Stimulated activated CD4-positive, alpha-beta T cell treated with anti-CD3 and anti-CD28 coated beads, TNF-alpha, amount 100 ng/mL, for 48 hours (primary cell): ENCODE measurements around the gene ALX1.

ENCODE experiments used
- DNase-seq, 3 donors: peaks; one replicate each; pipeline ENCODE4 v3.0.0-alpha.2; 2020; ENCODE audit warnings: low read depth in 3 of 3

ALX1 gene

DNA sequence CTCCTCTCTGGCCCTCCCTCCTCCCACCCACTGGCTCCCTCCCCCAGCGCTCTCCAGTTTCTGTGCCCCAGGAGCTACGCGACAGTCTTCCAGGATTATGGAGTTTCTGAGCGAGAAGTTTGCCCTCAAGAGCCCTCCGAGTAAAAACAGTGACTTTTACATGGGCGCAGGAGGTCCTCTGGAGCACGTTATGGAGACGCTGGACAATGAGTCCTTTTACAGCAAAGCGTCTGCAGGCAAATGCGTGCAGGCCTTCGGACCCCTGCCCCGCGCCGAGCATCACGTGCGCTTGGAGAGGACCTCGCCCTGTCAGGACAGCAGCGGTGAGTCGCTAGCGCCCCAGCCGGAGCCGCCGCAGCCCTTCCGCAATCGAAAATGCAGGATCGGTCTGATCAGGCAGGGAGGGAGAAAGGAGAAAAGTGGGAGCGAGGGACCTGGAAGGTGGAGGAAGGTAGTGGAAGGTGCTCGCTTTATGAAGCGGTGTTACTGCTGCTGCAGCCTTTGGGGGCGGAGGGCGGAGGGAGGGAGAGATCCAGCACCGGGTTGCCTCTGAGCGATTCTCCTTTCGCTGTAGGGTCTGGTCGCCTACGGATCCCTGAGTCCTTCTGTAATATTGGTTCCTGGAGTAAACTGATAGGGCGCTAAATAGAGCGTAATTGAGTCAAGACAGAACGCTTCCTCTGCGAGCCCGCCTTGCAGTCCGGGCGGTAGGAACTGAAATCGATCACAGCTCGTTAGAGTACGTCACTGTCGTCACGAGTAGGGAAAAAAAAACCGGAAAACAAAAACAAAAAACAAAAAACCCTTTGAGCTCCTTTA, at the start of gene ALX1:
Gene ALX1, plus strand, starts transcription at position 56 of the 819 bp plus-strand sequence. Its CDS starts 42 bp downstream, at position 98.
- no peak for DNase-seq

DNA sequence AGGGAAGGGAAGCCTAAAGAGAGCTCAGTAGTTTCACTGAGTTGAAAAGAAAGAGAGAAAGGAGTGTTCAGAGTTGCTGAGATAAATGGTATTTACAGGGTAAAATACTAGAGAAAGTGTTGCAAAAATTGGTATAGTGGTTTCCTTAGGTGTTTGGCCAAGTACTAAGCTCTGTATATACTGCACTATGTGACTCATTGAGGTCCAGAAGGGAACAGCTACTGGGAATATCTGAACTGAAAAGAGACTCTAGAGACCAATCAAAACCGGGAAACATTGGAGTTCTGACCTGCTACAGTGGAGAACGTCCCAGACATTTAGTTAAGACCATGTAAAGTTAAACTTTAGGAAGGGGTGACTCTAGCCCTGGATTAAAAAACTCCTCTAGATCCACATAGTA, 42.7 kb upstream of the ALX1 start:
- DNase-seq: no peak

DNA sequence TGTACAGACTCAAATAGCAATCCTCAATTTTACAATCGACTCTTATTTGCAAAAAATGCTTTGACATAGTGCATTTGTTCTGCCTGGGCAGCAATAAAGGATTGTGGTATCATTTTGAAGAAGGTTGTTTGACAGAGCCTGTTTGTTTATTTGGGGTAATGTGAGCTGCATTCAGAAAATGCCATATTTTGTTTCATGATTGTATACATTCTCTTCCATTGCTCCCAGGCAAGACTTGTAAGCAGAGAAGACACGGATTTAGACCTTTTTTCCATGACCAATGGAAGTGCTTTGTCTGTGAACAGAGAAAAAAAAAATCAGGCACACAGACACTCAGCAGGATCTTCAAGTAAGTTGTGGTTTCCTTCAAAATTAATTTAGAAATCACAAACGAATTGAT, 35.5 kb upstream of the ALX1 start:
- DNase-seq: no peak

DNA sequence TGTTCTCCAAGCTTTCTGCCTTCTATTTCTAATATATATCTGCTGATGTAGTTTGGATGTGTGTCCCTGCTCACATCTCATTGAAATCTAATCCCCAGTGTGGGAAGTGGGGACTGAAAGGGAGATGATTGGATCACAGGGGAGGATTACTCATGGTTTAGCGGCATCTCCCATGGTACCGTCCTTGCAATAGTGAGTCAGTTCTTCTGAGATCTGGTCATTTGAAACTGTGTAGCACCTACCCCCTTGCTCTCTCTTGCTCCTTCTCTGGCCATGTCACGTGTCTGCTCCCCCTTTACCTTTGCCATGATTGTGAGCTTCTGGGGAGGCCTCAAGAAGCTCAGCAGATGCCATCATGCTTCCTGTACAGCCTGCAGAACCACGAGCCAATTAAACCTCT, 26.2 kb upstream of the ALX1 start:
- DNase-seq: no peak

DNA sequence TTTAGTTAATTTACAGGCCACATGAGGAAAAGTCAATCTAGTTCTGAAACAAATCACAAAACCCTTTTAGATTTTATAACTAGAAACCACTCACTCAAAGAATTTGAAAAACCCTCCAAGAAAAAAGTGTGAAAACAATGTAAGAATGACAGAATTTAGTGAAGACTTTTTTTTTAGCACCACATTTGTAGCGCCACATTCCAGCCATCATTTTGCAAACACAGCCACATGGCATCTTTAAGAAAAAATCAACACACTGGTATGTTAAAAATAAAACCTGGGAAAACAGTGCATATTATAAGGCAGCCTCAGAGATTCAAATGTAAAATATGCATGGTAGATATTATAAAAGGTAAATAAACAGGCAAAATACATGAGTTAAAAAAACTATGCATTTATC, 22.3 kb upstream of the ALX1 start:
- DNase-seq: no peak

DNA sequence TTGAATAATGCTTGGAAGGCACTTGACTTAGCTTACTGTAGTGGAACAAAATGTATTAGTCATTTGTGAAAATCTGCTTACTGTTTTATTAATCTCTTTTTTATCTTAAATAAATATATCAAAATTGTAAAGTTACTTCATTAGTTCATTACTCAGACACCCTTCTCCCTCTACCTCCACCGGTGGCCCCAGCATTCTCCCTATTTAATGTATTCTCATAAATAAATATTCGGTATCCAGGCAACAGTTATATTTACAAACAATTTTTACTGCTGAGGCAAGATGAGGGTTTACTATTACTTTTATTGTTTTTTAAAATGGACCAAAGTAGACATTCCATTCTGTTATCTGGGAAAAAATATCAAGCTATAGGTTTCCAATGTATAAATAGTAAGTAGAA, 19.6 kb upstream of the ALX1 start:
- DNase-seq: no peak

DNA sequence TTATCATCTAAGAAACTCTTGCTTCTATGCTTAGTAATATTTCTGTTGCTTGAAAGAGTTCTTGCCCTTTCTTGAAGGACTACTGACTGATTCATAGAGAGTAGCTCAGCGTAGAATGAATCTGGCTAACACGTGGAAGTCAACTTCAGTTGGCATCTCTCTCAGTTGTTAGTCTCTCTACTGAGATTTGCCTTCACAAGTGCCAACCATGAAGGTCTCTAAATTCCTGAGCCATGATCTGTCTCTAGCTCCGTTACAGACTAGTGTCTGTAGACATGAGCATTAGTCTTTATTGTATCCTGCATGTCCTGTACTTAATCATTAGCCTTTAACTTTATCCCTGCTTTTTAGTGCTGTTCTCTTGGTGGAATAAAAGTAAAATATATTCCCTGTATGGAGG, 19.1 kb upstream of the ALX1 start:
- no peak for DNase-seq

DNA sequence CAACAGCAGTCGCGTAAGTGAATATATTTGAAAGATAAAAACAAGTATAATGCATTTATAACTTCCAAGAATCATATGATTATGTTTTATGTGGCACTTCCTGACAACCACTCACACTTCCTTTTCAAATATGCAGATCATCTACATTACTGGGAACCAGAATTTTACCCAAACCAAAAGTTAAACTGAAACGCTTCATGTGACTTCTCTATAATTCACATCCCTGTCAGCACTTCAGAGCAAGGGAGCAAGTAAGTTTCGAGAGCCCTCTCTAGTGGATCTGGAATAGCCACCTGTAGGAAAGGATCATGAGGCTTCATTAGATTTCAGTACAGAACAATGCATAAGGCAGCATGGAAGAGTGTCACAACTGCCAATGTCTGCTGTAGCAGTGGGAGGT, 13.7 kb upstream of the ALX1 start:
- DNase-seq: no peak

DNA sequence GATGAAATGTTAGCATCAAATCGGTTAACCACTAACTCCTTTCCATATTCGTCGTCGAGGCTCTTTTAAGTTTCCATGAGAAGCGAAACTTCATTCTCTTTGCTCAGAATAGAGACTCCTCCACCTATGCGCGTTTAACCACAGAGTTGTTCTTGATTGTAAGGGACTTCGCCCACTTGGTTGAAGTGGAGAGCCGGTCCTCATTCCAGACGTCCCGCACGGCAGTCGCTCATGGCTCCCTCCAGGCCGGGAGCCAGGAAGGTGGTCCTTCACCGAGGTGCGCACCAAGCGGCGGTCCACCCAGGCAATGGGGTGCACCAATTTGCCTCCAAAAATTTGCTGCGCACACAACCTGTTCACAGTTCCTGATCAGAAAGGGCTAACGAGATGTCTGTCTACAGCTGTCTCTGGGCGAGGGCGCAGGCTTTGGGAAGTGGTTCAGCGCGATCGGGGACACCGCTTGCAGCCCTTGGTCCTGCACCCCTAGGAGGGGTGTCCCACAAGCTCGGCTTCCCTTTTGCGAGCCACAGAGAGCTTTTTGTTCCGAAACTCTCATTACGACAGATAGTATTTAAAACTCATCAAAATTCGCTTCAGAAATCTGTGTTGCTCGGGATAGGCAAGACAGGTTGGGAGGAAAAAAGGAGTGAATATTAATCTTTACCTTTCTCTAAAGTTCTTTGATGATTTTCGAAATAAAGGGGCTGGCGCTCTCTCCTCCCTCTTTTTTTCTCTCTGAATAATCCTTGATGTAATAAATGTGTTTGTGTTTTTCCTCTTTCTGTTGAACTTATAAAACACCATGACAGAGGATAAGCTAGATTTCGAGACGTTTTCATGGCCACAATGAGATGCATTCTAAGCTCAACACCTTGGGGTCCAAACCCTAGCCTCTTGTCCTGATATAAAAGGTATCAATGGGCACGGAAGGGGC, 6.4 kb upstream of the ALX1 start:
- no peak for DNase-seq

DNA sequence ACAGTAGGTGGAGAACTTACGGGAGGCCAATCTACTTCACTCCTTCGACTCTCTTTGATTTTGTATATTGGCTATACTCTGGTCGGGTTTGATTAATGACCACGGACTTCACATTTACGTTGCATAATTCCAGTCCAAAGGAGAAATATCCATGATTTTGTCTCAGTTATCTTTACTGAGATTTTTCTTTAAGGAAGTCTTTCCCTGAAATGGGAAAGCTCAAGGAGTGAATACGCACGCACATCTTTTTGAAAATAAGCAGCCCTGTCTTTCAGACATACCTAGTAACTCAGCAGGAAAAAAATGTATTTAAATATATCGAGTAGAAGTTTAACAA, 5.7 kb upstream of the ALX1 start:
- no peak for DNase-seq

DNA sequence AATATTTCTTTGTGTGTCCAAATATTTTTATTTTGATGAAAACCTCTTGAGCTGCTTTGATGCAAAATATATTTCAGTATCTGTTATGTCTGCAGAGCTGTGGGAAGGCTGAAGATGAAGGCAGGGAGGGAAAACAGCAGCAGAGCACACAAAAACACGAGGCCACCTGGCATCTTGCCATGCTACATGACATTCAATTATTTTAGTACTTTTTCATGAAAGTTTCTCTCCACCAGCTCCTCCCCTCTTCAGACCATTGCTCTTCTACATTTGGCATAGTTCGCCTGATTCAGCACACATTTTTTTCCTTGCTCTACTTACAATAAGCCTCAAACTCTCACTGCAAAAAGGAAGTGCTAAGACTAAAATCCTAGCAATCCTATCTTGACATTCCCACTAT, 4.6 kb upstream of the ALX1 start:
- DNase-seq: no peak

DNA sequence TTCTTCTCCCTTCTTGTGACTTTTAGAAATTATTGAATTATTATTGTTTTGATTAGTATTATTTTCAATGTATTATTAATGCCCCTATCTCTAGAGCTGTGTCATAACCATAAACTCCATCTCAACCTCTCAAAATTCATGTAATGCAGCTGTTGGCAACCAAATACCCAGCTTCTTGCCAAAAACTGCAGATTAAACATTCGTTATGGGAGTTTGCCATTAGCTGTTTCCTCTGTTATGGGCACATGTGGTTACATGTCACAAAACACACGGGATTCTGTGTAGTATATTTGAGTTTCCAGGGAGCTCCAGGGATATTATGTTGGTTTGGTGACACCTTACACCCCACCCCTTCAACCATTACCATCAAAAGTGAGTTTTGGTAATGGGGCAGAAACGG, 2.8 kb upstream of the ALX1 start:
- no peak for DNase-seq

DNA sequence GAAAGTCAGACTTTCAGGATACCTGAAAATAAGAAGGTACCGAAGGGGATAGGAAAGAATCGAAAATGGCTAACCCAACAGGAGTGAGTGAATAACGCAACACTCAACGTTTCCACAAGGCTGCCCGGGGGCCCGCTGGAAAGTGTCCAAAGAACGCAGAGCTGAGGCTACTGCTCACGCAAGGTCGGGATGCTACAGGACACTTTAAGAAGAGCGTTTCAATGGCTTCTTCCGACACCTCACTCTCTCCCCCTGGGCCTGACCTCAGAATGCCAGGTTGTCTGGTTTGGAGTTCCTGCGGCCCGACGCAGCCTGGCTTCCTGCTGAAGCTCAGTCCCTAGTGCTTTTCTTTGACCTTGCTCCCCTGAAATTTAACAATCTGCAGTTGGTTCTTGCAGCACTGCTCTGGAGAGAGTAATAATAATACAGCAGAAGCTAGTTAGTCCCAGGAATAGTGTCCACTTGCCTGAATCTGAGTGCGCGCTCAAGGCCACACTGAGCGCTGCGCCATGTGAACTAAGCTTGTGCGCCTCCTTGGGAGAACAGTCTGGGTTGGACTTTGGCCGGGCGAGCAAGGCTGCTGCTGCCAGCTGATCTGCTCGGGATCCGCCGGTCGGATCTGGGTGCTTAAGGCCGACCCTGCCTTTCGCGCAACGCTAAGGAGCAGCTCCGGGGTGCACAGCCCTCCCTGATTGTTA, 2.0 kb upstream of the ALX1 start:
- DNase-seq: no peak

DNA sequence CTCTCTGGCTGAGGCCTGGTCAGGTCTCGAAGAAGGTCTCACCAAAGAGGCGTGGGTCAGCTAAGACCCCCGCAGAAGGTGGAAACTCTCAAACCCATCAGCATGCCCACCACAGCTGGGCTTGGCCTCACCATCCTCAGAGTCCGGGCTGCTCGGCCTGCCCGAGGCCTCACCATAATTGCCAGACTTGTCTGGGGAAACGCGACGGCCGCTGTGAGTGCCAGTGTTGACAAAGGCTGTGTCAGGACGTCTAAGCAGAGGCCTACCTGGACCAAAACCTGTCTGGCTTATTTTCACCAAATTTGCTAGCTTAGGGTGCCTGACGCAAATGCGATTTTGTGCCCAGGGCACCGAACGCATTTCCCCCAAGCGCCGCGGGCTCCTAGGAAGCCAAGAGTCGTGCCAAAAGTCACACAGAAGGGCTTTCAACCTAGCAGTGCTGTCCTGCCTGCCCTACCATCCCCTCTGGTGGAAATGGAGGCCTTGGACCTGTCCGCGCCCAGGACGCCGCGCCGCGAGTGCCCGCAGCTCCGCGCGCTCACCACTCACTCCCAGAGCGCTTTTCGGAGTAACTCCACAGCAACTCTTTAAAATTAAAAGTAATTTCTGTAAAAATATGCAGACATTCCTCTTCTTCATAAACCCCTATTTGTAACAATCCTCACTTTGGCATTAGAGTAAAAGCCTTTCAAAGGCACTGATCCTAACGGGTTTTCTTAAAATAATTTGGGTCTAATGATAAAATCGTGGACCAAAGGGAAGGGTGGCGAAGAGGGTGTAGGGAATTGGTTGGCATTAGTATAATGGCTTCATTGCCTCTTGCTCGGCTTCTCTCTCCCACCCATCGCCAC, 1.2 kb upstream of the ALX1 start:
- no peak for DNase-seq

DNA sequence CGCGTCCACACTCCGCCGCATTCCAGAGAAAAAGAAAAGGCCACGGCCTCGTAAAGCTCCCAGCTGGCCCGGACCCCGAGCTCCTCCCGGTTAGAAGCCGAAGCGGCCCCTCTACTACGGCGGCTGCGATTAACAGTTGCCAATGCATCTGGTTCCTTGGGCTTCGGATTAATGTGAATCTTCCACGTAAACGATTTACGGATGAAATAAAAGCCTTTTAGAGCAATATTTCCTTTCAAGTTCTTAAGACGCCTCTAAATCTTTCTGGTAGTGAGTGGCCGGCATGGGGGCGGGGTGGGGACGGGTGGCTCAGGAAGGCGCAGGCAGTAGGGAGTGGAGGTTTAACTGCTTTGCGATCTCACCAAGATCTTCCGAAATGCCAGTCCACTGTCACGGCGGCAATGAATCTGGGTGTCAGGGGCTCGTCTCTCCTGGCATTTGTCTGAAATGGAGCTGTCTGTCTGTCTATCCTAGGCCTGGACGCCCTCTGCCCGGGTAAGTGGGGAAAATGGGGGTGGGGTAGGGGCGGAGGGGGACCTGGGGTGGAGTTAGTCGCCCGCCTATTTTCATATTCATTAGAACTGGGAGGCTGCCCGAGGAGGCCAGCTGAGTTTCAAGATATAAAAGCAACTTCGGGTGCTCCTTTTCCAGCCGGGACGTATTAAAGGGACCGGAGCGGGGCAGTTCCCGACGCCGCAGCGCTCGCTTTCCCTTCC, 413 bp upstream of the ALX1 start:
- DNase-seq: no peak

DNA sequence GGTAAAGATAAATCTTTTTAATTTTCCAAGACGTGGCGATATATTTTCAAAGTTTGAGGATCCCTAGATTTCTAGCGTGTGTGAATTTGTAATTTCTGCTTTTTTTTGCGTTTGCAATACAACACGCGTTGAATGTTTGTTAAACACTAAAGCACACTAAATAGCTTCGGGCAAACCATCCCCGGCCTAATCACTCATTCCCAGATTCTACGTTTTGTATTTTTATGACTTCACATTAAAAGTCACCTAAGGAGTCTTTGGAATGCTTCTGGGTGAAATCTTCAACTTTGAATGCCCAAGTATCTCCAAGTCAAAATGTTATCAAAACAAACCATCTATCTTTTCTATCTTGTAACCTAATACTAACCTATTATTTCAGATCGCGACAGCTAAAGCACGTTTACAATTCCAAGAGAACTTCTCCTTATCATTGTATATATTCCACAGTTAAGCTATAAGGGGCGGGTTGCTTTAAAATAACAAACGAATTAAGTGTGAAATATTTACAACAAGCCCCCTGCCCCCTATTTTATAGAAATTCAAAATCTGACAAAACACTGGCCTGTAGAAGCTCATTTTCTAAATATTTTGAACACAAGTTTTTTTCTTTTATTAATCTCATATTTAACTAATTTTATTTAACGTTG, 1.1 kb downstream of the ALX1 start:
- DNase-seq: no peak

DNA sequence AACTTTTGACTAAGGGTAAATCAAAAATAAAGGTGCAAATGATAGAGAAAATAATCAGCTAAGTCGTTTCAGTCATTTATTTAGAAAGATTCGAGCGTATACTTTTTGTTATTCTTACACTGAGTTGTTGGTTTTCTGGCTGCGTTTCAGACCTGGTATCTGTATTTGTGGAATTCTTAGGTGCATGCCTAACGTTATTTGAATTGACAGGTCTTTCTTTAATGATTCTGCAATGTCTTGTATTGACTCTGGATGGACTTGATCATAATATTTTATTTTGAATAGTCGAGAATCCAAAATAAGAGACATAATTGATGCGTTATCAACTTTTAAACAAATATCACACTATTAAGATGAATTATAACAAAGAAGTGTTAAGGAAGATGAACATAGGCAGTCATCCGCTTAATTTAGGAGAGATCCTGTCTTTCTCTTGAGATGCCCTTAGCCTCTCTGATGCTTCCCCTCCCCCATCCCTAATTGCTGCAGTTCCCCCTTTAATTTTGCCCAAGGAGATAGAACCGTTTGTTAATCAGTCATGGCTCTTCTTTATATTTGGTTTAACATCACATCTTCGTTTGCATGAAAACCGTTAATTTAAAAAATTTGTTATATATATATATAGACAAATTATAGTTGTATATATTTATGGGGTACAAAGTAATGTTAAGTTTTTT, 1.8 kb downstream of the ALX1 start:
- DNase-seq: no peak

DNA sequence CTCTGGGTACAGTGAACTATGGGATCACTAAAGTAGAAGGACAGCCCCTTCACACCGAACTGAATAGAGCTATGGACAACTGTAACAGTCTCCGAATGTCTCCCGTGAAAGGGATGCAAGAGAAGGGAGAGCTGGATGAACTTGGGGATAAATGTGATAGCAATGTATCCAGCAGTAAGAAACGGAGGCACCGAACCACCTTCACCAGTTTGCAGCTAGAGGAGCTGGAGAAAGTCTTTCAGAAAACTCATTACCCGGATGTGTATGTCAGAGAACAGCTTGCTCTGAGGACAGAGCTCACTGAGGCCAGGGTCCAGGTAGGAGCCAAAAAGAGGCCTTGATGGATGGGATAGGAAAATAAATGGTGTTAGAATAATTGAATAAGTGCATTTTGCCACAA, 3.5 kb downstream of the ALX1 start:
- no peak for DNase-seq

DNA sequence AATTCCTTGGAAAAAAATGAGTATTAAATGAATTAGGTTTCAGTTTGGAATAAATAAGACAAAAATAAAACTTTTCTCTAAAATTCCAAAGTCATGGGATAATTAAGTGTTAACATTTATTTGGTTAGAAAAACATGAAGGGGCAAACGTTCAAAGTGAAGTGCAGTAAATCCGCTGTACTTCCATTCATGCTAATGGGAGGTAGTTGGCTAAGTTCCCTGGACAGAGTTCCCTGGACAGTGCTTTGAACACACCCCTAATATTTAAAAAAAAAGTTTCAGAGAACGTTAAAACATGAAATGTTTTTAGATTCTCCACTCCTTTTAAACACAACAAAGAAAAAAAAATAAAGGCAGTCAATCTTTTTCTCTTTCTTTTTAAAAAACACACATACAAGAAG, 16.3 kb downstream of the ALX1 start:
- no peak for DNase-seq

DNA sequence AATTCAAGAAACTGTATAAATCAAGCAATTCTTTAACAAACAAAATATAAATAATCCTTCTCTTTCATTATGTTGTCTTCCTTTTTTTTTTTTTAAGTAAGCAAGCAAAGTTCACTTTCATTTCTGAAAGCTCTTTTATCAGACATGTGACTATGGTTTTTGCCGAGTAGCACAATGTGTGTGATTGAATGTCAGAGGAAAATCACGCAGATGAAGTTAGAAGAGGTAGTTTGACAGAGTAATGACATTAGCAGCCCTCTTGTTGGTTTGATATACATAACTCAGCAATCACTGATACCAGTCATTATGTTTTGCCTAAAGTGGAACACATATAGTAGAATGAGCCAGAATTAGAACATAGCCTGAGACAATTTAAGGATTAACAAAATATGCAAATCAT, 19.0 kb downstream of the ALX1 start:
- no peak for DNase-seq
